Endothelial cell of umbilical vein (primary cell): ENCODE measurements around the gene SNX25.

ENCODE experiments used
- CTCF ChIP-seq, 2 donors: IDR thresholded peaks; 1 replicate in 1 of 2; 2 replicates in 1 of 2; pipeline ENCODE4 v1.5.1; 2011; ENCODE audit warnings: low read length in 2 of 2, mild to moderate bottlenecking in 2 of 2, moderate library complexity in 2 of 2, control low read depth in 1 of 2, inconsistent platforms in 1 of 2, low read depth in 1 of 2; ENCODE audit not compliant: insufficient read depth in 1 of 2; ENCODE audit errors: extremely low read depth in 1 of 2
- EZH2 ChIP-seq: IDR thresholded peaks from 2 replicates; pipeline ENCODE4 v1.6.1; 2012; ENCODE audit warnings: borderline replicate concordance, low read depth, mild to moderate bottlenecking, moderate library complexity, low read length, inconsistent platforms; ENCODE audit not compliant: severe bottlenecking
- POLR2A ChIP-seq: IDR thresholded peaks from 2 replicates; pipeline ENCODE4 v1.6.1; 2012; ENCODE audit warnings: low read depth, mild to moderate bottlenecking, control low read depth, low read length
- POLR2AphosphoS5 ChIP-seq: IDR thresholded peaks from 2 replicates; pipeline ENCODE4 v1.6.1; 2012; ENCODE audit warnings: low read depth, mild to moderate bottlenecking, control low read depth, low read length, moderate library complexity; ENCODE audit not compliant: insufficient read depth

- TF ChIP-seq CTCF (IDR thresholded peaks at IDR 0.05; ENCODE audit: extremely low read depth in 1 of 2, insufficient read depth in 1 of 2, low read depth in 1 of 2, low read length in 2 of 2) (no peak), EZH2 (no peak), POLR2AphosphoS5 (no peak), POLR2A (no peak)
Observed at GRCh38 chr4:185309770-185310169, 100.4 kb downstream of the SNX25 start.
